ENCODE results near the gene COX6B1.

Gene COX6B1

DNA sequence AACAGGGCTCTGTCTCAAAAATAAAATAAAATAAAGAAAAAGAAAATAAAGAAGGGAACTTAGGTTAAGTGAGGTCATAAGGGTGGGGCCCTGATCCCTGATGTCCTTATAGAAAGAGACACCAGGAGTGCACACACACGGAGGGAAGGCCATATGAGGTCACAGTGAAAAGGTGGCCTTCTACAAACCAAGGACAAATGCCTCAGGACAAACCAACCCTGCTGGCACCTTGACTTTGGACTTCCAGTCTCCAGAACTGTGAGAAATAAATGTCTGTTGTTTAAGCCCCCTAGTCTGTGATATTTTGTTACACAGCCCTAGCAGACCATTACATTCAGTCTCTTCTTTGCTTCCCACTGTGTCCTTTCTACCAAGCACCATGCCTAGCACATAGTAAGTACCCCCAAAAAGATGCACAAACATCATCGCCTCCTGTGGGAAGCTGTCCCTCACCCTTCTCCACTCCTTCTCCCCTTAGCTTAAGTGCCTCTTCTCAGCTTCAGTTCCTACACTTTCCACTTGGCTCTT lies 47.8 kb downstream of the COX6B1 start:
- Histone ChIP-seq H3K9me3 (ENCODE audit: insufficient read depth, low read depth, low read length) (no peaks in the 10 kb centered on the region), H3K27me3 (ENCODE audit: insufficient read depth, low read length) (no peaks in the 10 kb centered on the region), H3K4me3 (ENCODE audit: low read length) (no peak overlapping the region), H3K4me1 (ENCODE audit: insufficient read depth, low read length) (no peaks in the 10 kb centered on the region), H3K36me3 (ENCODE audit: insufficient read depth, low read length) (no peaks in the 10 kb centered on the region), H3K27ac (ENCODE audit: low read depth, low read length) (no peak overlapping the region), H3K9ac (ENCODE audit: low read depth, low read length) (no peak overlapping the region)
- WGBS = 89% methylated on average over 2 of the region's 2 CpGs

DNA sequence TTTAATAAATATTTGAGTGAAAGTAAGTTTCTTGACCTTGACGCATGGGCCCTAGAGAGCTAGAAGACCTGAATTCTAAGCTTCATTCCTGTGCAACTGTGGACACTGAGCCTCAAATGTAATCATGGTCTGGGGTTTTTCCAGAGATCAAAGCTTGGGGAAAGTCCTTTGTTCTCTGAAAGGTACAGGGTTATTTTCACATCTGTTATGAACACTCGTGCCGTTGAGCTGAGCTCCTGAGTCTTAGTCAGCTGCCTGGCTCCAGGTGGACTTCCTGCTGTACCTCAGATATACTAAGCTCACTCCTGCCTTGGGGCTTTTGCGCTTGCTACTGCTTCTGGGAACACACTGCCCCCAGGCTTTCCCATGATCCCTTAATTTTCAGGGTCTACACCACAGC lies 48.7 kb downstream of the COX6B1 start:
- 87% methylated on average over 4 of the region's 4 CpGs for WGBS
- no peak overlapping the region for H3K27ac ChIP-seq (ENCODE audit: low read depth, low read length)

DNA sequence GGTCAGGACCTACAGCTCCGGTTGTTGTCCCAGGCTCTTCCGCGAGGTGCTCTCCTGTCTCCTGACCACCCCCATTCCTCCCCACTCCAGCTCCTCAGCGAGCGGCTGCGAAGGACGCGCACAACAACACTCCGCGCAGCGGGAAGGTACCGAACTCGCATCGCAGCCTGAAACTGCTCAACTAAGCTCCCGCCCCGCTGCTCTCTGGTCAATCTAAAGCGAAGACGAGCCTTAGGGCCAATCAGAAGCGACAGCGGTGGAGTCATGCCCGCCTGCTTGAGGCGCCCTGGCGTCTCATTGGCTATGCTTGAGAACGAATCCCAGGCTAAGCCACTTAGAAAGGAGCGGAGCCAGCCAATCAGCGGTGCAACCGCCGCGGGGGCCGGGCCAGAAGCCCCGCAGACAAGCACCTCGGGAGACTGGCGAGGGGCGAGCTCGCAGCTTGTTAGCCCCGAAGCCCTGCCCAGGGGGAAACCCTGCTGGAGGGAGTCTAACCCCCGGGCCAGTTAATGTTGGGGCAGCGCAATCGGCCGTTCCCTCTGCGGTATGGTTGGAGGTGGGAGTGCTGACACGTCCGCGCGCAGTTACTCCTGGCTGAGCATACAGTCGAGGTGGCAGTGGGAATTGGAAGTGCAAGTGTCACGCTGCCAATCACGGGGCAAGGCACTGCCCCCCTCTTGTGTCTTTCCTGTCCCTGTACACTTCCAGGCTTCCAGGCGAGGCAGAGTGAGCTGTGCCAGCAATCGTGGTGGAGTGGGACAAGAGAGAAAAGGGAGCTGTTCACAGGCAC lies 54.3 kb downstream of the COX6B1 start:
- Histone ChIP-seq H3K4me3 (ENCODE audit: low read length) (peak overlapping the region; percentile 73), H3K4me1 (ENCODE audit: insufficient read depth, low read length) (no peaks in the 10 kb centered on the region; the same call in 1 of the 2 replicates), H3K9ac (ENCODE audit: low read depth, low read length) (peak overlapping the region; percentile 21; the same call in 1 of the 2 replicates), H3K9me3 (ENCODE audit: insufficient read depth, low read depth, low read length) (no peaks in the 10 kb centered on the region), H3K27ac (ENCODE audit: low read depth, low read length) (no peak overlapping the region), H3K27me3 (ENCODE audit: insufficient read depth, low read length) (peaks cover 28% of the 10 kb centered on the region), H3K36me3 (ENCODE audit: insufficient read depth, low read length) (no peaks in the 10 kb centered on the region)
- 1% methylated on average over 50 of the region's 50 CpGs for WGBS

More for the DNA sequence above, 48.7 kb downstream of the COX6B1 start:
- Histone ChIP-seq H3K9ac (ENCODE audit: low read depth, low read length) (no peak overlapping the region), H3K36me3 (ENCODE audit: insufficient read depth, low read length) (no peaks in the 10 kb centered on the region), H3K4me3 (ENCODE audit: low read length) (no peak overlapping the region), H3K27me3 (ENCODE audit: insufficient read depth, low read length) (no peaks in the 10 kb centered on the region), H3K4me1 (ENCODE audit: insufficient read depth, low read length) (no peaks in the 10 kb centered on the region), H3K9me3 (ENCODE audit: insufficient read depth, low read depth, low read length) (no peaks in the 10 kb centered on the region)

DNA sequence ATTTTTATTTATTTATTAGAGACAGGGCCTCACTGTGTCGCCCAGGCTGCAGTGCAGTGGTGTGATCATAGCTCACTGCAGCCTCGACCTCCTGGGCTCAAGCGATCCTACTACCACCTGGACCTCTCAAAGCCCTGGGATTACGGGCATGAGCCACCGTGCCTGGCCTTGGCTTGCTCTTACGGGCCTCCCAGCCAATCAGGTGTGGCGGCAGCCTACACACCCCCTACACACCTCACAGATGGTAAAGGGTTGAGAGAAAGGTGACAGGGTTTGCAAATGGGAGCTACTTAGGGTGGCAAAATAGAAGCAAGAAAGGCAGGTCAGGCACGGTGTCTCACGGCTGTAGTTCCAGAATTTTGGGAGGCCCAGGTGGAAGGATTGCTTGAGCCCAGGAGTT lies 55.2 kb downstream of the COX6B1 start:
- no peaks in the 10 kb centered on the region; the same call in 1 of the 2 replicates for H3K4me1 ChIP-seq (ENCODE audit: insufficient read depth, low read length)

DNA sequence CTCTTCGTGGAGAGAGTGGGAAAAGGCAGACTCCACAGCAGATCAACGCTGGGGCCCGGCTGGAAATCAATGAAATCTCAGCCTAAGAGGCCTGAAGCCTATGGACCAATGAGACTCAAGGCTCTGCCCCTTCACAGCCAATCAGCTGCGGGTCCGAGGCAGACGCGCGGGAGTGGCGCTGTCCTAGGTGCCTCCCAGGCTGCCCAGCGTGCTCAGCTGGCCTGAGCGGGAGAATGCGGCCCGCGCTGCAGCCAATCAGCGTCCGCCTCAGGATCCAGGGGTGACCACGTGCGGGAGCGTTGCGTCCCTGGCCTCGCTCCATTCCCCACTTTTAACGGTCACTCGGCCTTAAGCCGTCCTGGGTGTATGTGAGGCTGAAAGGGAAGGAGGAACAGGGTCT lies 56.1 kb downstream of the COX6B1 start, which contains the start of gene ZBTB32:
ZBTB32 (plus strand) TSS at position 341 of the 400 bp plus-strand sequence. CDS start 10,069 bp downstream, outside the sequence.
- no peaks in the 10 kb centered on the region; the same call in 1 of the 2 replicates for H3K4me1 ChIP-seq (ENCODE audit: insufficient read depth, low read length)
- whole genome bisulfite sequencing = 32% methylated on average over 24 of the region's 24 CpGs
- H3K9ac ChIP-seq (ENCODE audit: low read depth, low read length) = no peak within 1 kb of the TSS
- H3K36me3 ChIP-seq (ENCODE audit: insufficient read depth, low read length) = no peaks in the 10 kb centered on the region
- no peak within 1 kb of the TSS for H3K4me3 ChIP-seq (ENCODE audit: low read length)
- H3K27me3 ChIP-seq (ENCODE audit: insufficient read depth, low read length) = peaks cover 28% of the 10 kb centered on the region
- no peak within 1 kb of the TSS for H3K27ac ChIP-seq (ENCODE audit: low read depth, low read length)
- H3K9me3 ChIP-seq (ENCODE audit: insufficient read depth, low read depth, low read length) = no peaks in the 10 kb centered on the region

More for the DNA sequence above, 55.2 kb downstream of the COX6B1 start:
- Histone ChIP-seq H3K27ac (ENCODE audit: low read depth, low read length) (no peak overlapping the region), H3K9me3 (ENCODE audit: insufficient read depth, low read depth, low read length) (no peaks in the 10 kb centered on the region), H3K9ac (ENCODE audit: low read depth, low read length) (no peak overlapping the region), H3K36me3 (ENCODE audit: insufficient read depth, low read length) (no peaks in the 10 kb centered on the region), H3K4me3 (ENCODE audit: low read length) (no peak overlapping the region), H3K27me3 (ENCODE audit: insufficient read depth, low read length) (peaks cover 28% of the 10 kb centered on the region)
- WGBS = 59% methylated on average over 7 of the region's 9 CpGs
